ENCODE measurements around the gene H1-8. TPM values are rescaled to one million over a fixed set of nuclear protein-coding genes. Genes with fewer than 3 reads are reported as not detected.
A peak's percentile ranks its signal among the peaks of the same experiment; 100 is the strongest.
"Not testable (repeated sequence)": the region's sequence is repeated elsewhere in the genome, so short reads cannot be mapped to it uniquely, and the experiment has no call there.

H1-8 gene
- not detected in 2 replicates for total RNA-seq

- TF ChIP-seq CTCF (IDR thresholded peaks at IDR 0.05; ENCODE audit: insufficient read depth, low read length, poor library complexity, severe bottlenecking): no peak
- H3K27me3 ChIP-seq (ENCODE audit: control insufficient read depth, insufficient read depth, low read length): no peaks in the 10 kb centered on the region
- no peak within 1 kb of the TSS for H3K4me3 ChIP-seq (ENCODE audit: low read depth, low read length)
- DNase-seq (ENCODE audit: low read depth): no peak
- H3K36me3 ChIP-seq (ENCODE audit: control insufficient read depth, insufficient read depth, low read length): no peaks in the 10 kb centered on the region
Measured at GRCh38 chr3:129543156-129543790, at the start of gene H1-8. TSS of gene H1-8 (plus strand) at chr3:129543175. CDS start at chr3:129543219, 44 bp downstream.

- Histone ChIP-seq H3K4me3 (ENCODE audit: low read depth, low read length) (no peak overlapping the region), H3K36me3 (ENCODE audit: control insufficient read depth, insufficient read depth, low read length) (peaks cover 2% of the 10 kb centered on the region), H3K27me3 (ENCODE audit: control insufficient read depth, insufficient read depth, low read length) (no peaks in the 10 kb centered on the region)
- DNase-seq (ENCODE audit: low read depth): no peak
- no peak for TF ChIP-seq CTCF (IDR thresholded peaks at IDR 0.05; ENCODE audit: insufficient read depth, low read length, poor library complexity, severe bottlenecking)
Measured at GRCh38 chr3:129493206-129493605, 49.8 kb upstream of the H1-8 start.

- not testable (repeated sequence) for H3K4me3 ChIP-seq (ENCODE audit: low read depth, low read length); DNase-seq (ENCODE audit: low read depth); H3K36me3 ChIP-seq (ENCODE audit: control insufficient read depth, insufficient read depth, low read length); H3K27me3 ChIP-seq (ENCODE audit: control insufficient read depth, insufficient read depth, low read length)
Measured at GRCh38 chr3:129494499-129494898, 48.5 kb upstream of the H1-8 start.

GRCh38 chr3:129495006-129495639, 47.9 kb upstream of the H1-8 start:
- not testable (repeated sequence) for H3K27me3 ChIP-seq (ENCODE audit: control insufficient read depth, insufficient read depth, low read length); H3K4me3 ChIP-seq (ENCODE audit: low read depth, low read length); H3K36me3 ChIP-seq (ENCODE audit: control insufficient read depth, insufficient read depth, low read length)
- peak; percentile 42 for DNase-seq (ENCODE audit: low read depth)

- H3K27me3 ChIP-seq (ENCODE audit: control insufficient read depth, insufficient read depth, low read length); H3K36me3 ChIP-seq (ENCODE audit: control insufficient read depth, insufficient read depth, low read length); DNase-seq (ENCODE audit: low read depth); H3K4me3 ChIP-seq (ENCODE audit: low read depth, low read length): not testable (repeated sequence)
Measured at GRCh38 chr3:129497876-129498275, 45.1 kb upstream of the H1-8 start.

GRCh38 chr3:129498603-129499488, 44.1 kb upstream of the H1-8 start:
- not testable (repeated sequence) for DNase-seq (ENCODE audit: low read depth); H3K4me3 ChIP-seq (ENCODE audit: low read depth, low read length); H3K36me3 ChIP-seq (ENCODE audit: control insufficient read depth, insufficient read depth, low read length); H3K27me3 ChIP-seq (ENCODE audit: control insufficient read depth, insufficient read depth, low read length)

GRCh38 chr3:129499604-129500333, 43.2 kb upstream of the H1-8 start:
- not testable (repeated sequence) for H3K27me3 ChIP-seq (ENCODE audit: control insufficient read depth, insufficient read depth, low read length); H3K4me3 ChIP-seq (ENCODE audit: low read depth, low read length); DNase-seq (ENCODE audit: low read depth); H3K36me3 ChIP-seq (ENCODE audit: control insufficient read depth, insufficient read depth, low read length)

GRCh38 chr3:129500334-129500658, 42.7 kb upstream of the H1-8 start:
- Histone ChIP-seq H3K4me3 (ENCODE audit: low read depth, low read length) (no peak overlapping the region), H3K36me3 (ENCODE audit: control insufficient read depth, insufficient read depth, low read length) (no peaks in the 10 kb centered on the region), H3K27me3 (ENCODE audit: control insufficient read depth, insufficient read depth, low read length) (no peaks in the 10 kb centered on the region)
- TF ChIP-seq CTCF (IDR thresholded peaks at IDR 0.05; ENCODE audit: insufficient read depth, low read length, poor library complexity, severe bottlenecking): no peak
- no peak for DNase-seq (ENCODE audit: low read depth)

Measured in kidney epithelial cell (primary cell).